AG20443 (cell line): Measurements from ENCODE around the gene PNMA8B.
"Not testable (repeated sequence)": the region's sequence is repeated elsewhere in the genome, so short reads cannot be mapped to it uniquely, and the experiment has no call there.

Source experiments
- DNase-seq: peaks from one replicate; pipeline ENCODE4 v3.0.0; 2012; ENCODE audit warnings: low spot score, mixed read lengths

PNMA8B gene, protein sequence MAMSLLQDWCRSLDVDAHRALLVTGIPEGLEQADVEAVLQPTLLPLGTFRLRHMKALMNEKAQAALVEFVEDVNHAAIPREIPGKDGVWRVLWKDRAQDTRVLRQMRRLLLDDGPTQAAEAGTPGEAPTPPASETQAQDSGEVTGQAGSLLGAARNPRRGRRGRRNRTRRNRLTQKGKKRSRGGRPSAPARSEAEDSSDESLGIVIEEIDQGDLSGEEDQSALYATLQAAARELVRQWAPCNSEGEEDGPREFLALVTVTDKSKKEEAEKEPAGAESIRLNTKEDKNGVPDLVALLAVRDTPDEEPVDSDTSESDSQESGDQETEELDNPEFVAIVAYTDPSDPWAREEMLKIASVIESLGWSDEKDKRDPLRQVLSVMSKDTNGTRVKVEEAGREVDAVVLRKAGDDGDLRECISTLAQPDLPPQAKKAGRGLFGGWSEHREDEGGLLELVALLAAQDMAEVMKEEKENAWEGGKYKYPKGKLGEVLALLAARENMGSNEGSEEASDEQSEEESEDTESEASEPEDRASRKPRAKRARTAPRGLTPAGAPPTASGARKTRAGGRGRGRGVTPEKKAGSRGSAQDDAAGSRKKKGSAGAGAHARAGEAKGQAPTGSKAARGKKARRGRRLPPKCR

GRCh38 chr19:46495786-46496099 is at the start of gene PNMA8B:
TSS of gene PNMA8B (minus strand) at chr19:46495867. CDS start at chr19:46495465, 402 bp downstream.
- peak; percentile 78 for DNase-seq

DNA sequence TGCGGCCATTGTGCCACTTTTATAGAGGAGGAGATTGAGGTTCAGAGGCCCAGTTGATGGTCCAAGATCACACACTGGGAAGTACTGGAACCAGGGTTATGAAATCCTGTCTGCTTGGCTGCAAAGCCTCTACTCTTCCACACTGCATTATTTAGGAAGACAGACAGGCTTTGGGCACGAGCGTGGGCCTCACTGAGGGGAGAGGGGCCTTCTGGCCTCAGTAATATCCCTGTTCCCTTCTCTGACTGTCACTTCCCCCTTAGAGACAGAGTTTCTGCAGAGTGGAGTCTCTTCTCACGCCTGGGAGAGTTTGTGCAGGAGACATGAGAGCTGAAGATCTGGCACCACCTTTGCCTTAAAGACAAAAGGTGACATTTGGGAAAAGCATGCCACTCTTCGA is 49.0 kb upstream of the PNMA8B start:
- DNase-seq, result no peak

DNA sequence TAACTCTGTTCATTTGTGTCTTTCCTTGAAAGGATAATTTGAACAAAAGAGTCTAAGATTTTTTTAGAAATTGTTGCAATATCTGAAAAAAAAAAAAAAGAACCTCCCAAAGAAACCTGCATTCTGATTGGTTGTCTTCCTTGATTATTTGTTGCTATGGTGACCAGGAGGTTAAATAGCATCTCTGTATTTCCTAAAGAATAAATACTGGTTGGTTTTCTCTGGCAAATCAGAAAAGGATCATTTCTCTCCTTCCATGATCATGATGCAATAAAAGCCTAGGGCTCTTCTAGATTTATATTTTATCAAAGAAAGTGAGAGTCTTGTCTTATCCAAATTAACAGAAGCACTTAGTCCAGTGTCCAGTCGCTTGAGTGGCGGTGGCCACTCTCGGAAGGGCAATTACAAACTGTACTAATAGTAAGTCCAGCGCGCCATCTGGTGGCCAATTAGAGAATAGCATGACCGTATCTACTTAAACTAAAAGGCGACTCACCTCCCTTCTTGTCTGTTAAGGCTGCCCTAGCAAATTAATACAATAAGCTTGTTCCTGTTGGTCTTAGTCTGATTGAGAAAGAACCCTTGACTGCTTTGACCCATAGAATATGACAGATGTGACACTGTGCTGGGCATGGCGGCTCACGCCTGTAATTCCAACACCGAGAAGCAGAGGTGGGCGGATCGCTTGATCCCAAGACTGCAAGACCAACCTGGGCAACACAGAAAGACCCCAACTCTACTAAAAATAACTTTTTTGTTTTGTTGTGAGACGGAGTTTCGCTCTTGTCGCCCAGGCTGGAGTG is 47.0 kb upstream of the PNMA8B start:
- peak; percentile 81 for DNase-seq

GRCh38 chr19:46537136-46538097 is 41.8 kb upstream of the PNMA8B start:
- DNase-seq, result peak; percentile 72

- no peak for DNase-seq
These were observed 40.7 kb upstream of the PNMA8B start for GRCh38 chr19:46536391-46536790.

GRCh38 chr19:46533621-46534081 is 38.0 kb upstream of the PNMA8B start:
- no peak for DNase-seq

DNA sequence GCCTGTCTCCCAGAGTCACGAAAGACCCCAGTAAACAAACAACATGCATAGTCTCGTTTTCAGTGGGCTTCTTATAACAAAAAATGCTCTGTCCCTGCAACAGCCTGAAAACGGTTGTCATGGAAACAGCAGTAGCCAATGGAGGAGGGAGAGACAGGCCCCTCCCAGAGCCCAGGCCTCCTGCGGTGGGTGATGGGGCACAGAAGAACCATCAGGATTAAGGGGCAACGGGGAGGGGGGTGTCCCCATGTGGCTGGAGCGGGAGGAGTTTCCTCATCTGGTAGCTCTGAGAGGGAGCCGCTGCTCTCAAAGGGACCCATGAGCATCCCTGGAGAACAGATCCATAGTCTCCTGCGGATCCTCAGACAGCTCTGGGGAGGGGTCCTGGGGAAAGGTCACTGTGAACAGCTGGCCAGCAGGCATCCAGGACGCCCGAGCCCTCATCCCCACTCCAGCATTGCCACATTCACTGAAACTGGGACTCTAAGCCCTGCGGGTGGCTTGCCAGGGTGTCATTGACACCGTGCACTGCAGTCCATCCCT is 37.5 kb upstream of the PNMA8B start:
- no peak for DNase-seq

DNA sequence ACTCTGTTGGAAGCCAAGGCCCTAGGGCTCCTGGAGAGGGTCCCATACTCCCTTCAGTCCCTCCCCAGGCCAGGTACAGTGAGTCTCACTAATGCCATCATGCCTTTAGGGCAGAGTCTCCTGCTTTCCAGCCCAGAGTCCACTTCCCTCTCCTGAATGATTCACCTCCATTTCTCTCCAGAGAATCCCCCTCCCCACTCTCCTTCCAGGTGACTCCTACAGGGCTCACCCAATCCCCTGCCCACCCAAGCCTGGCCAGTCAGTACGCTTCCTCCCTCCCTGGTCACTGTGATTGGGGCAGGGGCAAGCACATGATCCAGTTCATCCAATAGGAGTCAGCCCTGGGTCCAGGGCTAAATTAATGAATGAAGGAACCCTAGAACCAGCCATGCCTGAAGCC is 35.0 kb upstream of the PNMA8B start:
- peak; percentile 50 for DNase-seq

DNA sequence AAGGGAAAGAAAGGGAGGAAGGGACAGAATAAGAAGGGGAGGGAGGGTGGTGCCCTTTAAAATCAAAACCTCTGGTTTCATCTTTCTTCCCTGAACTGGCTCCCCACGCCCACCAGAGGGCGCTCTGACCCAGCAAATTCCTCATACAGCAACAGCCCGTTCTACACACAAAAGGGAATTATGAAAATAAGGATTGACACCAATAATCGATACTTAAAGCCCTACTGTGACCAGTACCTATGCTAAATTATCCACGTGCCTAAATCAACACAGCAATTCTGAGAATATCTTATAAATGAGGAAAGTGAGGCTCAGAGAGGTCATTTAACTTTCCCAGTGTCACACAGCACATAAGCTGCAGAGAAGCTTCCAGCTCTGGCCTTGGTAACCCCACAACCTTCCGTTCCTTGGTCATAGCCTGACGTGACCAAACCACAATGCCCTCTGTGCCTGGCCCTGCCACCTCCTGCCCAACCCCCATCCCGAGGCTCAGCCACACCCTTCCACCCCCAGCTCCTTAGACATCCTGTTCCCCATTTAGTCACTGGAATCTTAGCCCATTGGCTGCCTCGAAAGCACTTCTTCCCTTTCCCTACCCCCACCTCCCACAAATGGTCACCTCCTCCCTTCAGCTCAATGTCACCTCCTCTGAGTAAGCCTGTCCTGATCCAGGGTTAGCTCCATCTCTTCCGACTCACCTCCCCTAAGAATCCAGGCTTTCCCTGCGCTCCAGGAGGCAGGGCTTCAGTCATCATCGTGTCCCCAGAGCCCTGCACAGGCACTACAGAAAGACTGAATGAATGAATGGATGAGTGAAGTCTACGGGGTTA is 34.2 kb upstream of the PNMA8B start:
- peak; percentile 86 for DNase-seq

GRCh38 chr19:46528601-46529590 is 33.2 kb upstream of the PNMA8B start:
- no peak for DNase-seq

DNA sequence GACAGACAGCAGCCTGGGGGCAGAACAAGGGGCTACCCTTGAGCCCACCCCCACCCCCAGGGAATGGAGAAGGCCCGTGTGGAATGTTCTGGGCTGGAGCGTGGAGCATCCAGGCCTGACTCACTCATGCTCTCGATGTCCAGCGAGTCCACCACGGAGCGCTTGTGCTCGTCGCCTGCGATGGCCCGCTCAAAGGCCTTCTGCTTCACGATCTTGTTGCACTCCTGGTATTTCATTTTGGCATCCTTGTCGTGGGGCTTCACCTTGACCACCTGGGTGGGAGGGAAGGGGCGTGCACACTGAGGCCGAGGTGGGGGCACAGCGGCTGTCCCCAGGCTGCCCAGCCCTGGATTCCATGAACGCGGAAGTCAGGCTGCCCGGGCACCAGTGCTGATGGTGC is 31.1 kb upstream of the PNMA8B start:
- DNase-seq, result not testable (repeated sequence)

DNA sequence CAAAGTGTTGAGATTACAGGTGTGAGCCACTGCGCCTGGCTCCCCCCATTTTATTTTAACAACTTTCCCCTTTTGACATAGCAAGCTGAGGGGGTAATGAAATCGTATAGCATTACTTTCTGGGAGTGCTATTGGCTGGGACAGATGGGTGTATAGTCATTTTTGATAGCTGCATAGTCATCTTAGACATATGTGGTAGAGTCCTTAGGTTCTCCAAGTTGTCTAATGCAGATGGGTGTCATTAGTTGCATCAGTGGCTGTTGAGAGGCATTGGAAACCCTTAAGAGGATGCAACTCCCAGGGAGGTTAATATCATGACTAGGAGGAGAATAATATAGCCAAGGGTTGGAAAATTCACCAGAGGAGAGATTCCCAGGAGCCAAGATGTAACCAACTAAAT is 28.6 kb upstream of the PNMA8B start:
- DNase-seq, result no peak

GRCh38 chr19:46522988-46523387 is 27.3 kb upstream of the PNMA8B start:
- DNase-seq, result not testable (repeated sequence)

GRCh38 chr19:46521241-46521868 is 25.7 kb upstream of the PNMA8B start:
- no peak for DNase-seq

DNA sequence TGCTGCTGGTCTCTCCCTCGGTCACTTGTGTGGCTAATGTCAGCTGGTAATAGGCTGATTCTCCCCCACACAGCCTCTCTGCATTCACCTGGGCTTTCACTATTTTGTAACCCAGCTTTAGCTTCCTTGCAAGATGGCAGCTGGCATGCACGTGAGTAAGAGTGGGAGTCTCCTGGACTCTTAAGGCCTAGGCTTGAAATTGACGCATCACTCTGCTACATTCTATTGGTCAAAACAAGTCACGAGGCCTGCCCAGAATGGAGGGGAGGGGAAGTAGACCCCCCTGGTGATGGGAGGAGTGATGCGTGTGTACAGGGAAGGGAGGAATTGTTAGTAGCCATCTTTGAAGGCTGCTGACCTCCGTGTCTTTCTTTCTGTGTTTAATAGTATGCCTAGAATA is 24.9 kb upstream of the PNMA8B start:
- no peak for DNase-seq

GRCh38 chr19:46517471-46517870 is 21.8 kb upstream of the PNMA8B start:
- DNase-seq, result no peak

GRCh38 chr19:46515879-46516350 is 20.2 kb upstream of the PNMA8B start:
- DNase-seq, result peak; percentile 78

DNA sequence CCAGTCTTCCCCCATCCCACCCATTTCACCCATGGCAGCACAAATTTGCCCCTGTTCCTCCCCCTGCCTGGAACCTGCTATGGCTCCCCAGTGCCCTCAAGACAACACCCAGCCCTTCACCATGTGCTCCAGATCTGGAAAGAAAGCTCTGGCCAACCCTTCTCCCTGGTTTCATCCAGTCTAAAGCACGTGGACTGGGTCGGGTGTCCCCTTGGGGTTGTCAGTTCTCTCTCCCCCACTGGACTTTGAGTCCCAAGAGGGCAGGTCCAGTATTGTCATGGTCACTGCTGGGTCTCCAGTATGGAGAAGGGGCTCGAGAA is 19.6 kb upstream of the PNMA8B start:
- no peak for DNase-seq
